ENCODE measurements around the gene AHSA1.

- TF ChIP-seq CTCF (conservative IDR thresholded peaks at IDR 0.05), result no peak
- TF ChIP-seq EZH2 (IDR thresholded peaks at IDR 0.05; ENCODE audit: low read depth), result no peak
These were observed 27.4 kb downstream of the AHSA1 start for GRCh38 chr14:77485256-77485655.
